K562 (cell line): Measurements from ENCODE around the gene ANKRD2. TPM values are rescaled to one million over a fixed set of nuclear protein-coding genes. Genes with fewer than 3 reads are reported as not detected.

Experiments
- ATAC-seq: fragments of 200-7000 bp; cut with Tn5 transposase; 3 replicates; pipeline ENCODE4 v1.9.1; 2020; ENCODE audit warnings: moderate library complexity
- BruUV-seq: library from RNA; stranded (reverse); fragments of 400-500 nt; replicated peaks from 2 replicates; lab custom pipeline; 2021; lab: Mats Ljungman, UMichigan
- CTCF ChIA-PET: fragments of 300-600 bp; formaldehyde crosslinking; extraction: SDS; loops from one replicate; lab custom pipeline; 2021; ENCODE audit warnings: low intra/inter-chr PET ratio; lab: Yijun Ruan, JAX
- POLR2A ChIA-PET: fragments of 300-600, 350-650 bp; sonication (Branson Sonifier 250); formaldehyde crosslinking; extraction: SDS; loops from one replicate; lab custom pipeline; 2021; ENCODE audit warnings: antibody characterized with exemption, inconsistent platforms; lab: Yijun Ruan, JAX
- DNase-seq, 4 experiments: peaks; one replicate each; pipeline versions ENCODE4 v3.0.0 to v3.0.0-alpha.2; 2011 to 2018; ENCODE audit warnings: low spot score in 3 of 4, mixed read lengths in 3 of 4; ENCODE audit errors: extremely low read depth in 1 of 4
- FAIRE-seq: peaks from 2 replicates; lab custom pipeline; 2011; peaks lifted over from hg19 to GRCh38; lab: Jason Lieb, UNC
- H2AFZ ChIP-seq: 2 replicates; pipeline ENCODE4 v1.6.0; 2011; ENCODE audit warnings: low read depth, low read length, control low read depth, inconsistent platforms
- H3K27ac ChIP-seq: fragments of 200-600 bp; 3 replicates; pipeline ENCODE4 v1.8.0; 2011; ENCODE audit warnings: low read depth, mild to moderate bottlenecking, control low read depth, inconsistent platforms, low read length, moderate library complexity, mixed read lengths; ENCODE audit errors: extremely low read depth
- H3K27me3 ChIP-seq, 2 experiments: fragments of 300-600 bp in 1 of 2; 2 replicates in 1 of 2; 3 replicates in 1 of 2; pipeline versions ENCODE4 v1.6.0 to v1.8.0; 2011; ENCODE audit warnings: inconsistent platforms in 2 of 2, low read length in 2 of 2, mild to moderate bottlenecking in 1 of 2, mixed read lengths in 1 of 2, moderate library complexity in 1 of 2; ENCODE audit not compliant: control insufficient read depth in 2 of 2, insufficient read depth in 2 of 2
- H3K36me3 ChIP-seq: fragments of 300-600 bp; 3 replicates; pipeline ENCODE4 v1.8.0; 2011; ENCODE audit warnings: mild to moderate bottlenecking, low read length, inconsistent platforms; ENCODE audit not compliant: control insufficient read depth, insufficient read depth
- H3K4me1 ChIP-seq, 2 experiments: fragments of 200-600 bp in 1 of 2; replicated peaks in 1 of 2; 2 replicates in 1 of 2; 3 replicates in 1 of 2; pipeline versions ENCODE4 v1.5.1 to v1.8.0; 2011; ENCODE audit warnings: inconsistent platforms in 2 of 2, low read length in 2 of 2, mild to moderate bottlenecking in 1 of 2, mixed read lengths in 1 of 2, moderate library complexity in 1 of 2; ENCODE audit not compliant: control insufficient read depth in 2 of 2, insufficient read depth in 2 of 2
- H3K4me2 ChIP-seq: 2 replicates; pipeline ENCODE4 v1.6.1; 2011; ENCODE audit warnings: low read length, control low read depth, inconsistent platforms, mixed read lengths; ENCODE audit not compliant: insufficient read depth
- H3K4me3 ChIP-seq: fragments of 200-600 bp; sonication (generic), shearing (Covaris generic); 2 replicates; pipeline ENCODE4 v1.5.1; 2016; ENCODE audit warnings: control low read depth, inconsistent platforms
- H3K79me2 ChIP-seq: fragments of 200-600 bp; 3 replicates; pipeline ENCODE4 v1.8.0; 2011; ENCODE audit warnings: low read length, inconsistent platforms; ENCODE audit not compliant: control insufficient read depth, insufficient read depth
- H3K9ac ChIP-seq, 2 experiments: 2 replicates each; pipeline versions ENCODE4 v1.6.0 to v1.6.1; 2011; ENCODE audit warnings: low read depth in 2 of 2, low read length in 2 of 2, control low read depth in 1 of 2, inconsistent platforms in 1 of 2, mild to moderate bottlenecking in 1 of 2, mixed read lengths in 1 of 2; ENCODE audit not compliant: insufficient read depth in 1 of 2
- H3K9me1 ChIP-seq: one replicate; pipeline ENCODE4 v1.6.0; 2011; ENCODE audit warnings: inconsistent platforms, mild to moderate bottlenecking, low read length, moderate library complexity; ENCODE audit not compliant: control insufficient read depth, insufficient read depth
- H3K9me3 ChIP-seq: replicated peaks from 2 replicates; pipeline ENCODE4 v1.5.1; 2011; ENCODE audit warnings: low read depth, low read length, inconsistent platforms; ENCODE audit not compliant: control insufficient read depth, insufficient read depth
- H4K20me1 ChIP-seq: replicated peaks from 2 replicates; pipeline ENCODE4 v1.6.1; 2011; ENCODE audit warnings: low read length, inconsistent platforms, mixed read lengths; ENCODE audit not compliant: control insufficient read depth, insufficient read depth
- FOXP1 ChIP-seq: sonication (generic); formaldehyde crosslinking; IDR thresholded peaks from 2 replicates; pipeline ENCODE4 v1.8.0; 2022; ENCODE audit warnings: mild to moderate bottlenecking, missing genetic modification reagents
- KDM5B ChIP-seq: fragments of 200-600 bp; sonication (generic); IDR thresholded peaks from 2 replicates; pipeline ENCODE4 v1.6.1; 2012; ENCODE audit warnings: low read depth, mild to moderate bottlenecking, moderate library complexity, low read length, control low read depth, inconsistent platforms; ENCODE audit not compliant: insufficient replicate concordance
- PYGO2 ChIP-seq: fragments of 450-650 bp; IDR thresholded peaks from 2 replicates; pipeline ENCODE4 v1.6.1; 2016; ENCODE audit warnings: mild to moderate bottlenecking, missing genetic modification characterization, moderate library complexity, missing compliant biosample characterization
- SRSF9 ChIP-seq: fragments of 200-400 bp; formaldehyde crosslinking; IDR thresholded peaks from 2 replicates; pipeline ENCODE4 v1.6.1; 2017; ENCODE audit warnings: low read depth, low read length, borderline replicate concordance
- TCFL5 ChIP-seq: fragments of 250-450 bp; sonication (Bioruptor Pico); conservative IDR thresholded peaks from 2 replicates; pipeline ENCODE4 v1.6.1; 2021; ENCODE audit warnings: mild to moderate bottlenecking, moderate library complexity, matching md5 sums
- TRIM24 ChIP-seq, 2 experiments: fragments of 450-650 bp; IDR thresholded peaks; 2 replicates each; pipeline ENCODE4 v1.6.1; 2016
- ZNF445 ChIP-seq: fragments of 250-450 bp; sonication (Bioruptor Pico); IDR thresholded peaks from 2 replicates; pipeline ENCODE4 v1.4.0; 2020; ENCODE audit warnings: low read depth, mild to moderate bottlenecking, moderate library complexity
- WGBS: fragments of 100-300 bp; shearing (Covaris generic); methylation state at CpG from one replicate; pipeline ENCODE4 v1.1.6; 2016; ENCODE audit warnings: low coverage, mixed read lengths; ENCODE audit not compliant: insufficient coverage; ENCODE audit errors: missing lambda C conversion rate; 5-methylcytosine and 5-hydroxymethylcytosine counted together
- in situ Hi-C: fragments of 300-500 bp; cut with MboI; formaldehyde crosslinking; loops from 4 replicates; pipeline ENCODE4 v1.15.0; 2018; ENCODE audit warnings: inconsistent platforms, mixed read lengths
- intact Hi-C: fragments of 100-400 bp; cut with micrococcal nuclease; formaldehyde crosslinking; loops from 2 replicates; pipeline ENCODE4 v1.14.2; 2022
- polyA plus RNA-seq, 8 experiments: library from polyadenylated mRNA; depleted of rRNA in 4 of 8; stranded (reverse) in 5 of 8; unstranded in 3 of 8; fragments of >200 nt; fragmentation: Nextera tagmentation in 2 of 8; fragmentation: Illumina TruSeq in 1 of 8; extraction: Ambion mirVana in 2 of 8; extraction: Trizol in 1 of 8; gene quantifications; 2 replicates each; pipeline versions ENCODE4 v1.2.1 to v1.2.3, GENCODE V29; 2011 to 2014; ENCODE audit warnings: inconsistent platforms in 1 of 8, missing spikeins in 1 of 8
- total RNA-seq, 7 experiments: library from RNA; depleted of rRNA in 6 of 7; stranded (reverse); fragments of >200 nt in 6 of 7; fragmentation: Illumina TruSeq in 2 of 7; extraction: Trizol in 2 of 7; gene quantifications; 2 replicates each; pipeline versions ENCODE4 v1.2.1 to v1.2.3, GENCODE V29; 2011 to 2021; ENCODE audit warnings: low replicate concordance in 1 of 7
- TF ChIP-seq, protein P1 (sequence below): sonication (generic); formaldehyde crosslinking; IDR thresholded peaks from 2 replicates; pipeline ENCODE4 v1.5.0; 2020; ENCODE audit warnings: missing genetic modification reagents
- TF ChIP-seq, protein P2 (sequence below), 2 experiments: fragments of 450-650 bp in 1 of 2; sonication (generic) in 1 of 2; formaldehyde crosslinking in 1 of 2; IDR thresholded peaks in 1 of 2; conservative IDR thresholded peaks in 1 of 2; 2 replicates each; pipeline versions ENCODE4 v1.6.1 to v1.8.1; 2016 to 2023; ENCODE audit warnings: mild to moderate bottlenecking in 2 of 2, moderate library complexity in 2 of 2, inconsistent platforms in 1 of 2, missing genetic modification reagents in 1 of 2

ANKRD2 gene
- total and polyA plus RNA-seq, 9 of the 15 experiments (the other 6 are each of a cell fraction or from before 2014, with no cell fraction given): not detected

DNA sequence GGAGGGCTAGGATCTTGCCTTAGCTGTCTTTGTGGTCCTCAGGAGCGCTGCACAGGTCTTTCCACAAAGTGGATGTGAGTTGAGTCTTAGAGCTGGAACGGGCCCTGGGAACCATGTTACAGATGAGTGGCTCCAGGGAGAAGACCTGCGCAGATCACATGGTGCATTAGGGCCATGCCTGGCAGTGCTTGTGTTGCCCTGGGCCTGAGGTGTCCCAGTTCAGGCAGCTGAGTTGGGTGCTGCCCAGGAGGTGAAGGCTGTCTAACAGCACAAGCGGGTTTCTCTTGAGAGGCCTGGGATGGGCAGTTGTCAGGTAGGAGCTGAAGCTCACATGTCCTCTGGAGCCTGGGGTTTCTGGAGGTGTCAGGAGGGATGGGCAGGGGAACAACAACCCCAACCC, 33.7 kb upstream of the ANKRD2 start:
- in situ Hi-C loops: no loop called here
- CTCF ChIA-PET: no interaction called here

More for the DNA sequence above, 33.7 kb upstream of the ANKRD2 start:
- no peak for ATAC-seq
- Histone ChIP-seq H4K20me1 (no peaks in the 10 kb centered on the region), H3K4me1 (peaks cover 15 to 20% of the 10 kb centered on the region in 2 experiments; a peak in 4 of 5 replicates)
- WGBS: 63% methylated on average over 4 of the region's 4 CpGs
- TF ChIP-seq FOXP1 (CRISPR knock-in tag) (no peak), KDM5B (no peak), PYGO2 (no peak), TRIM24 (IDR thresholded peaks at IDR 0.05) (no peak), ZNF445 (CRISPR knock-in tag) (no peak), TCFL5 (CRISPR knock-in tag) (no peak), SRSF9 (no peak)
- TF ChIP-seq, protein P1, sequence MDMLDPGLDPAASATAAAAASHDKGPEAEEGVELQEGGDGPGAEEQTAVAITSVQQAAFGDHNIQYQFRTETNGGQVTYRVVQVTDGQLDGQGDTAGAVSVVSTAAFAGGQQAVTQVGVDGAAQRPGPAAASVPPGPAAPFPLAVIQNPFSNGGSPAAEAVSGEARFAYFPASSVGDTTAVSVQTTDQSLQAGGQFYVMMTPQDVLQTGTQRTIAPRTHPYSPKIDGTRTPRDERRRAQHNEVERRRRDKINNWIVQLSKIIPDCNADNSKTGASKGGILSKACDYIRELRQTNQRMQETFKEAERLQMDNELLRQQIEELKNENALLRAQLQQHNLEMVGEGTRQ (CRISPR knock-in tag): no peak
- TF ChIP-seq, protein P2, sequence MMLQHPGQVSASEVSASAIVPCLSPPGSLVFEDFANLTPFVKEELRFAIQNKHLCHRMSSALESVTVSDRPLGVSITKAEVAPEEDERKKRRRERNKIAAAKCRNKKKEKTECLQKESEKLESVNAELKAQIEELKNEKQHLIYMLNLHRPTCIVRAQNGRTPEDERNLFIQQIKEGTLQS (IDR thresholded peaks at IDR 0.05): no peak
- TF ChIP-seq, protein P2 (CRISPR knock-in tag; conservative IDR thresholded peaks at IDR 0.05): no peak
- TF ChIP-seq, all 486 proteins: peak for 0
- no peaks in the 10 kb centered on the region for H3K27me3 ChIP-seq
- no peak overlapping the region for H3K4me3 ChIP-seq
- no peak for DNase-seq
- H3K9ac ChIP-seq: no peak overlapping the region; a peak in 1 of 4 replicates
- intact Hi-C loops: no loop called here
- no peaks in the 10 kb centered on the region for H3K9me3 ChIP-seq
- no peak overlapping the region for H3K27ac ChIP-seq
- BruUV-seq: no TSS peak
- POLR2A ChIA-PET: interaction anchor here (0.6 to 1.6 kb wide), 3 partner anchors 10 to 40 kb away, joined by 3 to 4 read pairs (median 3); partner anchors contain the start of gene UBTD1
- H3K4me2 ChIP-seq: no peak overlapping the region
- FAIRE-seq: no peak
- no peak overlapping the region for H2AFZ ChIP-seq
- no peaks in the 10 kb centered on the region for H3K79me2 ChIP-seq
- no peaks in the 10 kb centered on the region for H3K9me1 ChIP-seq
- no peaks in the 10 kb centered on the region for H3K36me3 ChIP-seq
